GM12878 (cell line): ENCODE measurements around the gene MALSU1. TPM values are rescaled to one million over a fixed set of nuclear protein-coding genes. Genes with fewer than 3 reads are reported as not detected.

ENCODE experiments used
- ATAC-seq: fragments of 200-7000 bp; cut with Tn5 transposase; 3 replicates; pipeline ENCODE4 v1.9.1; 2020; ENCODE audit warnings: mild to moderate bottlenecking, moderate library complexity
- BruUV-seq: library from RNA; stranded (reverse); fragments of 400-500 nt; replicated peaks from 2 replicates; lab custom pipeline; 2021; lab: Mats Ljungman, UMichigan
- CTCF ChIA-PET: fragments of 300-600 bp; sonication (Branson Sonifier 250); formaldehyde crosslinking; extraction: SDS; loops from one replicate; lab custom pipeline; 2021; ENCODE audit warnings: inconsistent platforms; lab: Yijun Ruan, JAX
- POLR2A ChIA-PET: fragments of 350-600 bp; formaldehyde crosslinking; extraction: SDS; loops from one replicate; lab custom pipeline; 2021; ENCODE audit warnings: inconsistent platforms; lab: Charles Lee
- RAD21 ChIA-PET: fragments of 300-600 bp; sonication (Branson Sonifier 250); formaldehyde crosslinking; loops from one replicate; lab custom pipeline; 2023; ENCODE audit warnings: antibody characterized with exemption; ENCODE audit not compliant: unreplicated experiment; lab: Charles Lee
- SMC1A ChIA-PET: fragments of 300-600 bp; sonication (Branson Sonifier 250); formaldehyde crosslinking; loops from one replicate; lab custom pipeline; 2023; ENCODE audit not compliant: unreplicated experiment, uncharacterized antibody; lab: Charles Lee
- DNase-seq: peaks from one replicate; pipeline ENCODE4 v3.0.0-alpha.2; 2011; ENCODE audit warnings: low read depth, low spot score
- FAIRE-seq: peaks from 3 replicates; lab custom pipeline; 2011; peaks lifted over from hg19 to GRCh38; lab: Jason Lieb, UNC
- H2AFZ ChIP-seq: 2 replicates; pipeline ENCODE4 v1.6.0; 2011; ENCODE audit warnings: low read depth, low read length, control low read depth; ENCODE audit not compliant: control insufficient read depth
- H3K27ac ChIP-seq: 2 replicates; pipeline ENCODE4 v1.5.1; 2011; ENCODE audit warnings: control low read depth; ENCODE audit not compliant: control insufficient read depth, insufficient read depth
- H3K27me3 ChIP-seq, 2 experiments: replicated peaks in 1 of 2; 2 replicates each; pipeline versions ENCODE4 v1.6.0 to v1.6.1; 2011; ENCODE audit warnings: low read length in 1 of 2; ENCODE audit not compliant: control insufficient read depth in 2 of 2, insufficient read depth in 2 of 2
- H3K36me3 ChIP-seq, 2 experiments: 2 replicates each; pipeline ENCODE4 v1.5.1; 2011; ENCODE audit warnings: low read length in 1 of 2; ENCODE audit not compliant: control insufficient read depth in 2 of 2, insufficient read depth in 2 of 2
- H3K4me1 ChIP-seq: 2 replicates; pipeline ENCODE4 v1.6.1; 2011; ENCODE audit warnings: mild to moderate bottlenecking, low read length, moderate library complexity, mixed read lengths; ENCODE audit not compliant: control insufficient read depth, insufficient read depth
- H3K4me2 ChIP-seq: 2 replicates; pipeline ENCODE4 v1.6.0; 2011; ENCODE audit warnings: control low read depth; ENCODE audit not compliant: control insufficient read depth, insufficient read depth
- H3K4me3 ChIP-seq: fragments of 200-600 bp; sonication (generic); 2 replicates; pipeline ENCODE4 v1.5.1; 2016
- H3K79me2 ChIP-seq: 2 replicates; pipeline ENCODE4 v1.6.0; 2011; ENCODE audit warnings: low read length; ENCODE audit not compliant: control insufficient read depth, insufficient read depth
- H3K9ac ChIP-seq: 2 replicates; pipeline ENCODE4 v1.8.0; 2011; ENCODE audit warnings: low read length, control low read depth, mixed read lengths; ENCODE audit not compliant: control insufficient read depth, insufficient read depth
- H3K9me3 ChIP-seq: replicated peaks from 3 replicates; pipeline ENCODE4 v1.5.1; 2011; ENCODE audit warnings: mild to moderate bottlenecking, low read length; ENCODE audit not compliant: control insufficient read depth, insufficient read depth
- H4K20me1 ChIP-seq: 2 replicates; pipeline ENCODE4 v1.6.0; 2011; ENCODE audit not compliant: control insufficient read depth, insufficient read depth
- BCL11A ChIP-seq: IDR thresholded peaks from 2 replicates; pipeline ENCODE4 v1.6.1; 2011; ENCODE audit warnings: low read depth, low read length
- BCLAF1 ChIP-seq: fragments of 450-650 bp; IDR thresholded peaks from 2 replicates; pipeline ENCODE4 v1.6.1; 2017; ENCODE audit warnings: antibody characterized with exemption, mild to moderate bottlenecking, moderate library complexity
- CEBPB ChIP-seq, 2 experiments: fragments of 150-350 bp in 1 of 2; IDR thresholded peaks; 2 replicates each; pipeline ENCODE4 v1.6.1; 2012 to 2014; ENCODE audit warnings: low read depth in 2 of 2, low read length in 2 of 2, borderline replicate concordance in 1 of 2, inconsistent platforms in 1 of 2
- ETV6 ChIP-seq, 2 experiments: fragments of 450-650 bp in 1 of 2; IDR thresholded peaks in 1 of 2; conservative IDR thresholded peaks in 1 of 2; 2 replicates each; pipeline ENCODE4 v1.6.1; 2014; ENCODE audit warnings: antibody characterized with exemption in 1 of 2, borderline replicate concordance in 1 of 2, low read depth in 1 of 2, mild to moderate bottlenecking in 1 of 2, moderate library complexity in 1 of 2
- KDM1A ChIP-seq: fragments of 200-600 bp; sonication (generic); IDR thresholded peaks from 2 replicates; pipeline ENCODE4 v1.6.1; 2016; ENCODE audit warnings: borderline replicate concordance
- MLLT1 ChIP-seq: fragments of 450-650 bp; IDR thresholded peaks from 2 replicates; pipeline ENCODE4 v1.6.1; 2016; ENCODE audit warnings: mild to moderate bottlenecking
- NFIC ChIP-seq: IDR thresholded peaks from 2 replicates; pipeline ENCODE4 v1.6.1; 2012; ENCODE audit warnings: low read depth, mild to moderate bottlenecking, inconsistent platforms, low read length, moderate library complexity
- POLR2AphosphoS5 ChIP-seq: IDR thresholded peaks from 2 replicates; pipeline ENCODE4 v1.6.1; 2011; ENCODE audit warnings: mild to moderate bottlenecking, low read length, inconsistent platforms
- RUNX3 ChIP-seq: IDR thresholded peaks from 2 replicates; pipeline ENCODE4 v1.6.1; 2012; ENCODE audit warnings: low read length, inconsistent platforms
- ZNF687 ChIP-seq: fragments of 450-650 bp; IDR thresholded peaks from 2 replicates; pipeline ENCODE4 v1.6.1; 2017; ENCODE audit warnings: mild to moderate bottlenecking, moderate library complexity
- WGBS: methylation state at CpG from one replicate; pipeline ENCODE4 v1.1.6; 2016; ENCODE audit warnings: low lambda C conversion rate; ENCODE audit not compliant: insufficient replicate concordance, insufficient coverage; ENCODE audit errors: missing lambda C conversion rate; 5-methylcytosine and 5-hydroxymethylcytosine counted together
- in situ Hi-C: fragments of 300-500 bp; cut with MboI; formaldehyde crosslinking; loops from 9 replicates; pipeline ENCODE4 v1.14.3; 2018; ENCODE audit warnings: mixed read lengths
- intact Hi-C: fragments of 100-400 bp; cut with micrococcal nuclease; formaldehyde crosslinking; loops from one replicate; pipeline ENCODE4 v1.14.2; 2022; ENCODE audit not compliant: unreplicated experiment
- polyA plus RNA-seq, 11 experiments: library from polyadenylated mRNA; depleted of rRNA in 4 of 11; unstranded in 6 of 11; stranded (reverse) in 5 of 11; fragments of >200 nt; fragmentation: Nextera tagmentation in 4 of 11; fragmentation: Illumina TruSeq in 1 of 11; extraction: Ambion mirVana in 4 of 11; extraction: Trizol in 1 of 11; gene quantifications; 1 replicate in 1 of 11; 2 replicates in 10 of 11; pipeline versions ENCODE4 v1.2.1 to v1.2.3, GENCODE V29; 2011 to 2016; ENCODE audit warnings: inconsistent platforms in 2 of 11, missing spikeins in 2 of 11, low read depth in 1 of 11
- total RNA-seq, 4 experiments: library from RNA; depleted of rRNA in 3 of 4; stranded (reverse); fragments of >200 nt in 3 of 4; fragmentation: Illumina TruSeq in 1 of 4; extraction: Trizol in 1 of 4; gene quantifications; 2 replicates each; pipeline versions ENCODE4 v1.2.1 to v1.2.3, GENCODE V29; 2013 to 2021

Gene MALSU1
- total and polyA plus RNA-seq, 10 of the 15 experiments (the other 5 are each of a cell fraction or from before 2014, with no cell fraction given), result 8.5 to 159 (median 73.7) TPM

GRCh38 chr7:23346316-23346715 is 47.2 kb downstream of the MALSU1 start:
- ATAC-seq (peak; percentile 84), FAIRE-seq (no peak), DNase-seq (no peak)
- 0 out of 2 replicates have a peak, but pooled peaks have one; percentile 24 for TF ChIP-seq ZNF687
- no peak for TF ChIP-seq BCL11A
- no peak for TF ChIP-seq POLR2AphosphoS5
- TF ChIP-seq RUNX3, result peak; percentile 64
- 0 out of 2 replicates have a peak, but pooled peaks have one; percentile 41 for TF ChIP-seq NFIC
- no peak for TF ChIP-seq BCLAF1
- 0 out of 4 replicates have a peak, but pooled peaks of 1 of the 2 experiments have one; percentile 65 for TF ChIP-seq CEBPB (IDR thresholded peaks at IDR 0.05; ENCODE audit: borderline replicate concordance in 1 of 2, low read depth in 2 of 2, low read length in 2 of 2)
- TF ChIP-seq MLLT1, result 0 out of 2 replicates have a peak, but pooled peaks have one; percentile 16
- peak in 1 of 2 experiments; percentile 42; a peak in 1 of 4 replicates for TF ChIP-seq ETV6 (conservative IDR thresholded peaks at IDR 0.05 in 1 of 2, IDR thresholded peaks at IDR 0.05 in 1 of 2; ENCODE audit: borderline replicate concordance in 1 of 2, low read depth in 1 of 2)
- no peak for TF ChIP-seq KDM1A
- ChIA-PET RAD21 (interaction anchor here (0.8 to 3.3 kb wide), 6 partner anchors 12 to 185 kb away, joined by 3 to 14 read pairs (median 4); no protein-coding TSS in a partner anchor), POLR2A (interaction anchor here (0.6 to 1.8 kb wide), 3 partner anchors 10 to 201 kb away, joined by 3 to 5 read pairs (median 4); no protein-coding TSS in a partner anchor), SMC1A (interaction anchor here (0.6 to 2.7 kb wide), 10 partner anchors 12 to 233 kb away, joined by 3 to 13 read pairs (median 4); no protein-coding TSS in a partner anchor), CTCF (interaction anchor here (1.1 to 5.9 kb wide), 7 partner anchors 9 to 116 kb away, joined by 3 to 29 read pairs (median 7); no protein-coding TSS in a partner anchor)
- peak overlapping the region; percentile 15; the same call in 1 of the 2 replicates for H3K4me2 ChIP-seq
- H3K27ac ChIP-seq, result peak overlapping the region; percentile 56
- H3K36me3 ChIP-seq, result peaks cover 2 to 19% of the 10 kb centered on the region in 2 experiments; a peak in 3 of 4 replicates
- BruUV-seq, result no TSS peak
- H3K27me3 ChIP-seq, result no peaks in the 10 kb centered on the region
- no peak overlapping the region; the same call in 1 of the 2 replicates for H3K9ac ChIP-seq
- intact Hi-C loops, result loop anchor here (10.0 kb wide), 1 partner anchor 162 kb away; the partner anchor contains the start of gene NUP42
- in situ Hi-C loops, result no loop called here
- H3K4me3 ChIP-seq, result 0 out of 2 replicates have a peak overlapping the region, but pooled peaks have one; percentile 21
- H3K4me1 ChIP-seq, result peaks cover 9% of the 10 kb centered on the region
- 13% methylated on average over 7 of the region's 8 CpGs for WGBS
- H2AFZ ChIP-seq, result no peak overlapping the region
- H4K20me1 ChIP-seq, result no peaks in the 10 kb centered on the region; the same call in 1 of the 2 replicates
- H3K79me2 ChIP-seq, result no peaks in the 10 kb centered on the region
- H3K9me3 ChIP-seq, result no peaks in the 10 kb centered on the region
